Uterus (tissue), 4 donors: ENCODE data around the gene ARRDC5. TPM values are rescaled to one million over a fixed set of nuclear protein-coding genes. Genes with fewer than 3 reads are reported as not detected.
"Not testable (repeated sequence)": the region's sequence is repeated elsewhere in the genome, so short reads cannot be mapped to it uniquely, and the experiment has no call there.

Source experiments
- DNase-seq, 2 donors: peaks; one replicate each; pipeline ENCODE4 v3.0.0-alpha.2; 2019 to 2020
- H3K27ac ChIP-seq, 2 donors: fragments of 200-600 bp; sonication (generic); 1 replicate in 1 of 2; 2 replicates in 1 of 2; pipeline ENCODE4 v1.5.1; 2016 to 2018
- H3K27me3 ChIP-seq, 2 donors: fragments of 200-600 bp; sonication (generic); one replicate each; pipeline ENCODE4 v1.5.1; 2018 to 2019; ENCODE audit warnings: control low read depth in 1 of 2
- H3K36me3 ChIP-seq, 2 donors: fragments of 200-600 bp; sonication (generic); one replicate each; pipeline ENCODE4 v1.5.1; 2019; ENCODE audit warnings: control low read depth in 1 of 2
- H3K4me1 ChIP-seq, 2 donors: fragments of 200-600 bp; sonication (generic); one replicate each; pipeline ENCODE4 v1.5.1; 2018 to 2019; ENCODE audit warnings: control low read depth in 1 of 2
- H3K4me3 ChIP-seq, 2 donors: fragments of 200-600 bp; sonication (generic); 1 replicate in 1 of 2; 2 replicates in 1 of 2; pipeline ENCODE4 v1.5.1; 2018 to 2019; ENCODE audit warnings: mild to moderate bottlenecking in 1 of 2
- H3K9me3 ChIP-seq, 2 donors: fragments of 200-600 bp; sonication (generic); one replicate each; pipeline ENCODE4 v1.5.1; 2019; ENCODE audit warnings: control low read depth in 1 of 2
- CTCF ChIP-seq, 4 experiments: fragments of 200-600 bp in 2 of 4; fragments of 450-650 bp in 2 of 4; sonication (generic) in 2 of 4; IDR thresholded peaks; one replicate each; pipeline ENCODE4 v1.5.1; 2016 to 2019; ENCODE audit warnings: antibody characterized with exemption in 4 of 4, mild to moderate bottlenecking in 2 of 4, moderate library complexity in 1 of 4
- POLR2A ChIP-seq, 2 donors: fragments of 450-650 bp; IDR thresholded peaks; one replicate each; pipeline ENCODE4 v1.6.1; 2016; ENCODE audit warnings: antibody characterized with exemption in 2 of 2, mild to moderate bottlenecking in 1 of 2, moderate library complexity in 1 of 2
- intact Hi-C: fragments of 100-400 bp; cut with DNase I; formaldehyde crosslinking; loops from one replicate; pipeline ENCODE4 v1.15.1; 2023; ENCODE audit warnings: low total_unique reads
- total RNA-seq, 4 donors: library from RNA; depleted of rRNA in 3 of 4; stranded (reverse); fragments of >200 nt in 3 of 4; gene quantifications; one replicate each; pipeline versions ENCODE4 v1.1.0 to v1.2.4, GENCODE V29; 2014 to 2023
- donor health status: DM: yes; HTN: yes; CAD: no.

ARRDC5 gene
- total RNA-seq, 4 donors from 2014 or later, result 0.26 to 0.70 TPM; not detected in 2

GRCh38 chr19:4889034-4889815, 13.5 kb downstream of the ARRDC5 start:
- Histone ChIP-seq H3K4me3 (no peak overlapping the region), H3K36me3 (no peaks in the 10 kb centered on the region), H3K9me3 (no peaks in the 10 kb centered on the region), H3K27me3 (no peaks in the 10 kb centered on the region), H3K4me1 (no peaks in the 10 kb centered on the region), H3K27ac (no peak overlapping the region)
- TF ChIP-seq POLR2A (IDR thresholded peaks at IDR 0.05) (no peak), CTCF (IDR thresholded peaks at IDR 0.05) (no peak)
- intact Hi-C loops, result no loop called here
- no peak for DNase-seq

- H3K36me3 ChIP-seq, result not testable (repeated sequence)
Measured at GRCh38 chr19:4887803-4888202, 14.9 kb downstream of the ARRDC5 start.

GRCh38 chr19:4884993-4885392, 17.7 kb downstream of the ARRDC5 start:
- H3K4me1 ChIP-seq, H3K27me3 ChIP-seq, DNase-seq, H3K27ac ChIP-seq, intact Hi-C loops, H3K4me3 ChIP-seq, H3K36me3 ChIP-seq, H3K9me3 ChIP-seq: not testable (repeated sequence)

More at GRCh38 chr19:4887803-4888202, 14.9 kb downstream of the ARRDC5 start:
- H3K9me3 ChIP-seq, H3K4me3 ChIP-seq, H3K27me3 ChIP-seq, intact Hi-C loops, H3K4me1 ChIP-seq, H3K27ac ChIP-seq, DNase-seq: not testable (repeated sequence)

- H3K4me1 ChIP-seq, H3K36me3 ChIP-seq, H3K9me3 ChIP-seq, intact Hi-C loops, DNase-seq, H3K27me3 ChIP-seq, H3K4me3 ChIP-seq, H3K27ac ChIP-seq: not testable (repeated sequence)
Measured at GRCh38 chr19:4882874-4883273, 19.8 kb downstream of the ARRDC5 start.

- DNase-seq, result no peak
- intact Hi-C loops, result no loop called here
- H3K9me3 ChIP-seq, result no peaks in the 10 kb centered on the region
- H3K4me3 ChIP-seq, result no peak overlapping the region
- H3K36me3 ChIP-seq, result no peaks in the 10 kb centered on the region
- no peaks in the 10 kb centered on the region for H3K4me1 ChIP-seq
- TF ChIP-seq CTCF (IDR thresholded peaks at IDR 0.05), result no peak
- no peak for TF ChIP-seq POLR2A (IDR thresholded peaks at IDR 0.05)
- H3K27ac ChIP-seq, result no peak overlapping the region
- no peaks in the 10 kb centered on the region for H3K27me3 ChIP-seq
Measured at GRCh38 chr19:4879041-4879440, 23.7 kb downstream of the ARRDC5 start.

GRCh38 chr19:4878491-4878968, 24.2 kb downstream of the ARRDC5 start:
- no peaks in the 10 kb centered on the region for H3K27me3 ChIP-seq
- H3K27ac ChIP-seq, result no peak overlapping the region
- intact Hi-C loops, result no loop called here
- H3K4me3 ChIP-seq, result no peak overlapping the region
- no peaks in the 10 kb centered on the region for H3K4me1 ChIP-seq
- DNase-seq, result no peak
- no peaks in the 10 kb centered on the region for H3K36me3 ChIP-seq
- no peaks in the 10 kb centered on the region for H3K9me3 ChIP-seq
- TF ChIP-seq POLR2A (IDR thresholded peaks at IDR 0.05) (no peak), CTCF (IDR thresholded peaks at IDR 0.05) (no peak)
